Purkinje cell (primary cell): Measurements from ENCODE around the gene SMG7. TPM values are rescaled to one million over a fixed set of nuclear protein-coding genes. Genes with fewer than 3 reads are reported as not detected.

Experiments used
- polyA plus RNA-seq: library from polyadenylated mRNA; unstranded; fragments of >200 nt; fragmentation: Nextera tagmentation; gene quantifications from 2 replicates; pipeline ENCODE4 v1.2.1, GENCODE V29; 2014

Gene SMG7, protein sequence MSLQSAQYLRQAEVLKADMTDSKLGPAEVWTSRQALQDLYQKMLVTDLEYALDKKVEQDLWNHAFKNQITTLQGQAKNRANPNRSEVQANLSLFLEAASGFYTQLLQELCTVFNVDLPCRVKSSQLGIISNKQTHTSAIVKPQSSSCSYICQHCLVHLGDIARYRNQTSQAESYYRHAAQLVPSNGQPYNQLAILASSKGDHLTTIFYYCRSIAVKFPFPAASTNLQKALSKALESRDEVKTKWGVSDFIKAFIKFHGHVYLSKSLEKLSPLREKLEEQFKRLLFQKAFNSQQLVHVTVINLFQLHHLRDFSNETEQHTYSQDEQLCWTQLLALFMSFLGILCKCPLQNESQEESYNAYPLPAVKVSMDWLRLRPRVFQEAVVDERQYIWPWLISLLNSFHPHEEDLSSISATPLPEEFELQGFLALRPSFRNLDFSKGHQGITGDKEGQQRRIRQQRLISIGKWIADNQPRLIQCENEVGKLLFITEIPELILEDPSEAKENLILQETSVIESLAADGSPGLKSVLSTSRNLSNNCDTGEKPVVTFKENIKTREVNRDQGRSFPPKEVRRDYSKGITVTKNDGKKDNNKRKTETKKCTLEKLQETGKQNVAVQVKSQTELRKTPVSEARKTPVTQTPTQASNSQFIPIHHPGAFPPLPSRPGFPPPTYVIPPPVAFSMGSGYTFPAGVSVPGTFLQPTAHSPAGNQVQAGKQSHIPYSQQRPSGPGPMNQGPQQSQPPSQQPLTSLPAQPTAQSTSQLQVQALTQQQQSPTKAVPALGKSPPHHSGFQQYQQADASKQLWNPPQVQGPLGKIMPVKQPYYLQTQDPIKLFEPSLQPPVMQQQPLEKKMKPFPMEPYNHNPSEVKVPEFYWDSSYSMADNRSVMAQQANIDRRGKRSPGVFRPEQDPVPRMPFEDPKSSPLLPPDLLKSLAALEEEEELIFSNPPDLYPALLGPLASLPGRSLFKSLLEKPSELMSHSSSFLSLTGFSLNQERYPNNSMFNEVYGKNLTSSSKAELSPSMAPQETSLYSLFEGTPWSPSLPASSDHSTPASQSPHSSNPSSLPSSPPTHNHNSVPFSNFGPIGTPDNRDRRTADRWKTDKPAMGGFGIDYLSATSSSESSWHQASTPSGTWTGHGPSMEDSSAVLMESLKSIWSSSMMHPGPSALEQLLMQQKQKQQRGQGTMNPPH
- polyA plus RNA-seq: 20.2 and 25.8 TPM in 2 replicates

DNA sequence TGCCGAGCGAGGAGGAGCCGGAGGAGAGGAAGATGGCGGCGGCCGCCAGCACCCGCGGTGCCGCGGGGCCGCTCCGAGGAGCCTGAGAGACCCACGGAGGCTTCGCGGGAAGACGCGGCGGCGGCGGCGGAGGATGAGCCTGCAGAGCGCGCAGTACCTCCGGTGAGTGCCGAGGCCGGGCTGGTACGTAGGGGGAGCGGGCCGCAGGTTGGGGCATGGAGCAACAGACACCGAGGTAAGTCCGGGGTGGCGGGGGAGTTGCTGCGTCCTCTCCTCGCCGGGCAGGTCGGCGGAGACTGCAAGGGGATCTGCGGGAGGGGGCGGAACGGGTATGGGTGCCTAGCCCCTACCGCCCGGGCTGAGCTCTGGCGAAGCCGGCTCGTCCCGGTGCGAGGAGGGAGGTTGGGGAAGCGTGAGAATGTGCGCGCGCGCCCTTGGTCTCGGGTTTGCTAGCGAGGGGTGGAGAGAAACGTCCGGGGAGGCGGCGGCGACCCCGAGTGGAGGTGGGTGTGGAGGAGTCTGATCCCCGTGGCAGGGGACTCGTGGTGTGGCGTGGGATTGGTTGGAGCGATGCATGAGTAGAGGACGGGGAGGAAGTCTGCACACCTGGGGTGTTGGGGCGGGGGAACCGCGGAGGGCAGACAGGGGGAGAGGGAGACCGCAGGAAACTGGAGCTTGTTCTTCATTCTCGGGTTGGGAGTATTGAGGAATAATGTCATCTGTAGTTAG lies at the start of gene SMG7:
SMG7 (plus strand) TSS at position 12 of the 729 bp plus-strand sequence; CDS start at position 134, 122 bp downstream.

DNA sequence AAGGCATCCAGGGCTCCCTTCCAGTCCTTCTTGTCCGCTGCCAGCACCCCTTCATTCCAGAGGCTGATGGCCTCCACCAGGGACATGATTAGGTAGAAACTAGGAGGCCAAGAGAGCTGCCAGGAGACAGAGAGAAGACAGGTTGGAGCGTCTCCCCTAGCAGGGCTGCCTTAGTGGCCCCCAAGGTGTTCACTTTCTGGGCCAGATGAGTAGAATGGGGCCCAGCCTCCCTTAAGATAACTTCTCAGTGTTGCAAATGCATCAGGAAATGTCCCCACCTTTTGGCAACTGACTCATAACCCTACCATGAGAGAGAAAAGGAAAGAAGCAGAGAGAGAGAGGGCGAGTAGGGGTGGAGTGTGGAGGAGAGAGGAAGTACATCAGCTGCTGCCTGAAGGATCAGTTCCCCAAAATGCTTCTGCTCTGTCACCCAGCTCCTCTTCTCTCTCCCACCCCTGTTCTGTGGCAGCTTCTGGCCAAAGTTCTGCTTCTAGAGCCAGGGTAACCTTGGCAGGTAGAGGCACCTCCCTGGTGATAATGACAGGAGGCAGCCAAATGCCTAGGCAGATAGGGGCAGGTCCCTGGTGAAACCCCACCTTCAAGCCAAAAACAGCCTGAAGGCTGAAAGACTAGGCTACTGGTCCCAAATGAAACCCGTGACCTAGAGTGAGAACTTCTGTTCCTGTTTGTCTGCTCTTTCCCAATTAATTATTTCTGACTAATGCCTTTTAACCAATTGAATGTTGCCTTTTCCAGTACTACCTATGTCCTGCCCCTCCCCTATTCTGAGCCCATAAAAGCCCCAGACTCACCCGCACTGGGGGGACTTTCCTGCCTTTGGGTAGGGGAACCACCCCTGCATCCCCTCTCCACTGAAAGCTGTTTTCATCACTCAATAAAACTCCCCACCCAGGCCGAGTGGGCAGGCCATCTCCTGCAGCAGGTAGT lies 118.2 kb downstream of the SMG7 start, which contains the start of gene NCF2:
NCF2 (minus strand) TSS at position 216 of the 948 bp plus-strand sequence; CDS start at position 86, 130 bp downstream.

Other genes starting within 250 kb of the SMG7 start
- 21.6 and 26.8 TPM in 2 replicates for gene NMNAT2, start 54.1 kb upstream of the SMG7 start, polyA plus RNA-seq
- gene NCF2, start 118.0 kb downstream of the SMG7 start, polyA plus RNA-seq: not detected in 2 replicates
- 22.9 and 45.3 TPM in 2 replicates for gene ARPC5, start 163.3 kb downstream of the SMG7 start, polyA plus RNA-seq
- 0.32 TPM in 1 of 2 replicates, not detected in the other for gene APOBEC4, start 180.8 kb downstream of the SMG7 start, polyA plus RNA-seq